Measurements from ENCODE around the gene CASK.

DNA sequence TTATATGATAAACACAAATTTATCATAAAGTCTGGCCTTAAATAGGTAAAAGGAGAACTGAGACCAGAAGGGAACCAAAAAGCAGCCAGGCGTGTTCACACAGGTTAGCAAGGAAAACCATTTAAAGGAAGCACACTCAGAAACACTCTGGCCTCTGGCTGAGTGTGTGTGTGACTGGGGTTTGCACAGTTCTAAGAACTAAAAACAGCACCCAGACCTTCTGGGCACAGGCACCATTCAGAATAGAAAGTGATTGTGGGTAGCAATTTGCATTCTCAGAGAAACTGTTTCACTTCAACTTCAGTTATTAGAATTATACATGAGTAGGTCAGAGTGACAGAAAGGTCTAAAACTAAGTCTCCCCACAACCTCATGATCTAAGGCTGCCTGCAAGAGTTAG lies 189.4 kb downstream of the CASK start:
- TF ChIP-seq, protein P1, sequence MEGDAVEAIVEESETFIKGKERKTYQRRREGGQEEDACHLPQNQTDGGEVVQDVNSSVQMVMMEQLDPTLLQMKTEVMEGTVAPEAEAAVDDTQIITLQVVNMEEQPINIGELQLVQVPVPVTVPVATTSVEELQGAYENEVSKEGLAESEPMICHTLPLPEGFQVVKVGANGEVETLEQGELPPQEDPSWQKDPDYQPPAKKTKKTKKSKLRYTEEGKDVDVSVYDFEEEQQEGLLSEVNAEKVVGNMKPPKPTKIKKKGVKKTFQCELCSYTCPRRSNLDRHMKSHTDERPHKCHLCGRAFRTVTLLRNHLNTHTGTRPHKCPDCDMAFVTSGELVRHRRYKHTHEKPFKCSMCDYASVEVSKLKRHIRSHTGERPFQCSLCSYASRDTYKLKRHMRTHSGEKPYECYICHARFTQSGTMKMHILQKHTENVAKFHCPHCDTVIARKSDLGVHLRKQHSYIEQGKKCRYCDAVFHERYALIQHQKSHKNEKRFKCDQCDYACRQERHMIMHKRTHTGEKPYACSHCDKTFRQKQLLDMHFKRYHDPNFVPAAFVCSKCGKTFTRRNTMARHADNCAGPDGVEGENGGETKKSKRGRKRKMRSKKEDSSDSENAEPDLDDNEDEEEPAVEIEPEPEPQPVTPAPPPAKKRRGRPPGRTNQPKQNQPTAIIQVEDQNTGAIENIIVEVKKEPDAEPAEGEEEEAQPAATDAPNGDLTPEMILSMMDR (IDR thresholded peaks at IDR 0.05; ENCODE audit: low read length): no peak
- TF ChIP-seq EZH2phosphoT487 (IDR thresholded peaks at IDR 0.05; ENCODE audit: low read length): no peak
- no peak for TF ChIP-seq EZH2 (optimal IDR thresholded peaks at IDR 0.05; ENCODE audit: low read depth, low read length)
